Measurements from ENCODE around the gene MARCHF2. TPM values are rescaled to one million over a fixed set of nuclear protein-coding genes. Genes with fewer than 3 reads are reported as not detected.

Gene MARCHF2
- polyA plus RNA-seq, 1 of the 3 experiments (the other 2 are of a cell fraction), result 57.2 TPM

DNA sequence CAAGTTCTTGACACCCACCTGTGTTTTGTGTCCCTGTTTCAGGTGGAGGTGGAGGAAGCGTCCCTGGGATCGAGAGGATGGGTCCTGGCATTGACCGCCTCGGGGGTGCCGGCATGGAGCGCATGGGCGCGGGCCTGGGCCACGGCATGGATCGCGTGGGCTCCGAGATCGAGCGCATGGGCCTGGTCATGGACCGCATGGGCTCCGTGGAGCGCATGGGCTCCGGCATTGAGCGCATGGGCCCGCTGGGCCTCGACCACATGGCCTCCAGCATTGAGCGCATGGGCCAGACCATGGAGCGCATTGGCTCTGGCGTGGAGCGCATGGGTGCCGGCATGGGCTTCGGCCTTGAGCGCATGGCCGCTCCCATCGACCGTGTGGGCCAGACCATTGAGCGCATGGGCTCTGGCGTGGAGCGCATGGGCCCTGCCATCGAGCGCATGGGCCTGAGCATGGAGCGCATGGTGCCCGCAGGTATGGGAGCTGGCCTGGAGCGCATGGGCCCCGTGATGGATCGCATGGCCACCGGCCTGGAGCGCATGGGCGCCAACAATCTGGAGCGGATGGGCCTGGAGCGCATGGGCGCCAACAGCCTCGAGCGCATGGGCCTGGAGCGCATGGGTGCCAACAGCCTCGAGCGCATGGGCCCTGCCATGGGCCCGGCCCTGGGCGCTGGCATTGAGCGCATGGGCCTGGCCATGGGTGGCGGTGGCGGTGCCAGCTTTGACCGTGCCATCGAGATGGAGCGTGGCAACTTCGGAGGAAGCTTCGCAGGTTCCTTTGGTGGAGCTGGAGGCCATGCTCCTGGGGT is 72.7 kb downstream of the MARCHF2 start:
- POLR2A ChIA-PET, result no interaction called here
- TF ChIP-seq JUND (IDR thresholded peaks at IDR 0.05) (no peak), TEAD4 (IDR thresholded peaks at IDR 0.05; ENCODE audit: borderline replicate concordance, insufficient read depth) (no peak), POLR2AphosphoS5 (IDR thresholded peaks at IDR 0.05; ENCODE audit: low read depth, low read length) (no peak), RCOR1 (IDR thresholded peaks at IDR 0.05; ENCODE audit: low read length) (no peak), EZH2phosphoT487 (IDR thresholded peaks at IDR 0.05; ENCODE audit: borderline replicate concordance, low read depth) (no peak), MXI1 (IDR thresholded peaks at IDR 0.05; ENCODE audit: low read depth, low read length) (no peak), SIN3A (IDR thresholded peaks at IDR 0.05; ENCODE audit: borderline replicate concordance, low read depth, low read length) (no peak)
- TF ChIP-seq, protein P1, sequence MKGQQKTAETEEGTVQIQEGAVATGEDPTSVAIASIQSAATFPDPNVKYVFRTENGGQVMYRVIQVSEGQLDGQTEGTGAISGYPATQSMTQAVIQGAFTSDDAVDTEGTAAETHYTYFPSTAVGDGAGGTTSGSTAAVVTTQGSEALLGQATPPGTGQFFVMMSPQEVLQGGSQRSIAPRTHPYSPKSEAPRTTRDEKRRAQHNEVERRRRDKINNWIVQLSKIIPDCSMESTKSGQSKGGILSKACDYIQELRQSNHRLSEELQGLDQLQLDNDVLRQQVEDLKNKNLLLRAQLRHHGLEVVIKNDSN (IDR thresholded peaks at IDR 0.05; ENCODE audit: borderline replicate concordance, low read depth), result no peak

DNA sequence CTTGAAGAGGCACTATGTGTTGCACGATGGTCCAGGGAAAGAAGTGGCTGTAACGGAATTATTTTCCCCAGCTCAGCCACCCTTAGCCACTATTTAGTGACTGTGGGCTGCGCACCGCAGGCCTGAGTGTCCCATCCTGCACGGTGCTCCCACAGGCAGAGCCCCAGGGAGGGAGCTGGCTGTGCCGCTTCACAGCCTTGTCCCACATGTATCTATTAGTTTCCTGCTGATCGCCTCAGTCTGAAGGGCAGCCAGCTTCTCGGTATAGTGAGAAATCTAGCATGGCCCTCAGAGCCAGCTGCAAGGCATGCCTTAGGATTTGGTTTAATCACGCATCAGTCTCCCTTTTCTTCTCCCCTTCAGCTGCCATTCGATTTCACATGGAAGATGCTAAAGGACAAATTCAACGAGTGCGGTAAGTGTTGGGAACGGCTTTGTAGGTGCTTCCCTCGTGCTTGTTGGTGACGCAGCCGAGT is 73.6 kb downstream of the MARCHF2 start:
- Histone ChIP-seq H3K27me3 (ENCODE audit: insufficient read depth) (no peaks in the 10 kb centered on the region), H3K4me2 (no peak overlapping the region), H3K79me2 (ENCODE audit: insufficient read depth) (peaks cover 36% of the 10 kb centered on the region), H4K20me1 (ENCODE audit: insufficient read depth) (peaks cover 42% of the 10 kb centered on the region), H3K4me3 (ENCODE audit: low read depth in 2 of 2, low read length in 1 of 2) (no peak overlapping the region), H2AFZ (ENCODE audit: low read depth) (no peak overlapping the region), H3K27ac (ENCODE audit: low read depth in 2 of 2, low read length in 1 of 2) (no peak overlapping the region), H3K9me3 (no peaks in the 10 kb centered on the region), H3K36me3 (replicated peaks in 1 of 2; ENCODE audit: control insufficient read depth in 1 of 2, insufficient read depth in 2 of 2, low read length in 1 of 2) (peaks cover 21 to 63% of the 10 kb centered on the region in 2 experiments), H3F3A (replicated peaks; ENCODE audit: insufficient read depth) (no peaks in the 10 kb centered on the region), H3K4me1 (ENCODE audit: control insufficient read depth in 1 of 2, insufficient read depth in 2 of 2, low read depth in 1 of 2, low read length in 1 of 2) (no peaks in the 10 kb centered on the region), H3K9me2 (no peaks in the 10 kb centered on the region), H3K9ac (no peak overlapping the region)
- 97% methylated on average over 15 of the region's 16 CpGs for WGBS (ENCODE audit: low lambda C conversion rate)
- TF ChIP-seq EZH2phosphoT487 (IDR thresholded peaks at IDR 0.05; ENCODE audit: borderline replicate concordance, low read depth) (no peak), MEF2A (IDR thresholded peaks at IDR 0.05; ENCODE audit: borderline replicate concordance, low read depth) (no peak)
- TF ChIP-seq, protein P1 (IDR thresholded peaks at IDR 0.05; ENCODE audit: borderline replicate concordance, low read depth), result no peak
- no peak for DNase-seq
- POLR2A ChIA-PET, result no interaction called here
- CTCF ChIA-PET, result interaction anchor here (0.7 to 2.1 kb wide), 2 partner anchors 12 to 19 kb away, joined by 3 to 7 read pairs; no protein-coding TSS in a partner anchor

More for the DNA sequence above, 72.7 kb downstream of the MARCHF2 start:
- Histone ChIP-seq H3K27me3 (ENCODE audit: insufficient read depth) (no peaks in the 10 kb centered on the region), H3K9me3 (no peaks in the 10 kb centered on the region), H2AFZ (ENCODE audit: low read depth) (no peak overlapping the region), H3K27ac (ENCODE audit: low read depth in 2 of 2, low read length in 1 of 2) (no peak overlapping the region), H3K4me1 (ENCODE audit: control insufficient read depth in 1 of 2, insufficient read depth in 2 of 2, low read depth in 1 of 2, low read length in 1 of 2) (no peaks in the 10 kb centered on the region; a peak in 1 of 4 replicates), H3K36me3 (replicated peaks in 1 of 2; ENCODE audit: control insufficient read depth in 1 of 2, insufficient read depth in 2 of 2, low read length in 1 of 2) (peaks cover 21 to 67% of the 10 kb centered on the region in 2 experiments), H4K20me1 (ENCODE audit: insufficient read depth) (peaks cover 51% of the 10 kb centered on the region), H3F3A (replicated peaks; ENCODE audit: insufficient read depth) (no peaks in the 10 kb centered on the region), H3K9ac (no peak overlapping the region), H3K9me2 (no peaks in the 10 kb centered on the region), H3K79me2 (ENCODE audit: insufficient read depth) (peaks cover 45% of the 10 kb centered on the region), H3K4me3 (ENCODE audit: low read depth in 2 of 2, low read length in 1 of 2) (no peak overlapping the region), H3K4me2 (no peak overlapping the region)
- whole genome bisulfite sequencing (ENCODE audit: low lambda C conversion rate), result over 99% methylated on average over 19 of the region's 62 CpGs
- DNase-seq, result no peak
- CTCF ChIA-PET, result interaction anchor here (1.7 to 2.1 kb wide), 2 partner anchors 13 to 20 kb away, joined by 5 to 7 read pairs; no protein-coding TSS in a partner anchor
